Cerebellar cortex (tissue), 1 donor: ENCODE measurements around the gene ARAP1.
A peak's percentile ranks its signal among the peaks of the same experiment; 100 is the strongest.

Experiments used
- DNase-seq: peaks from one replicate; pipeline ENCODE4 v3.0.0-alpha.2; 2015; ENCODE audit warnings: low spot score

The ARAP1 gene

DNA sequence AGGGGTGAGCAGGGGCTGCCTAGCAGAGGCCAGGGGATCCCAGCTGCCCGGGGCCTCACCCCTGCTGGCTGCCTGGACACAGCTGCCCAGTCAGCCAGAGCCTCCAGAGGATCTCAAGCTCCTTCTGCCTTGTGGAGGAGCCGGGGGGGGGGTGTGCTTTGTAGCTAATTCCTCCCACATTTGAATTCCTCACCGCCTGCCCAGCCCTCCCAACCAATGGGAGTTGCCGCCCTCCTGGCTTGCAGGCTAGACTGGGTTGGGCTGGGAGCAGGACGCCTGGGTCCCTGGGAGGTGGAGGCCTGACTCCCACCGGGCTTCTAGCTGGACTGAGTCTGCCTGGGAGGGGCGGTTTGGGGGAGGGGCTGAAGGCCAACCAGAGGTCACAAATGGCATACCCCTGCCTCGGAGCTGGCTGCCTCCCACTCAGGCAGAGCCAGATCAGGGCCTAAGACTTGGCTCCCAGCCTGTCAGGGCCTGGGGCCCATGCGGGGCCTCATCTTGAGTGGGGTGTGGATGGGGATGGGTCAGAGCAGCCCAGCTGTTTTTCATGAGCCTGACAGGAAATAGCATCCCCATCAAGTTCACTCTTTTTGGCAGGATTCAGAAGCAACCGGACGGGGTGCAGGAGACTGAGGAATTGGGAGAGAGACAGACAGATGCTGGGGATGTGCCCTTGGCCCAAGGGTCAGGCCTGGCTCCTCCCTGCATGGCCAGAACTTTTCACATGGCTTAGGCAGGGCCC lies 48.8 kb downstream of the ARAP1 start:
- DNase-seq, result no peak

DNA sequence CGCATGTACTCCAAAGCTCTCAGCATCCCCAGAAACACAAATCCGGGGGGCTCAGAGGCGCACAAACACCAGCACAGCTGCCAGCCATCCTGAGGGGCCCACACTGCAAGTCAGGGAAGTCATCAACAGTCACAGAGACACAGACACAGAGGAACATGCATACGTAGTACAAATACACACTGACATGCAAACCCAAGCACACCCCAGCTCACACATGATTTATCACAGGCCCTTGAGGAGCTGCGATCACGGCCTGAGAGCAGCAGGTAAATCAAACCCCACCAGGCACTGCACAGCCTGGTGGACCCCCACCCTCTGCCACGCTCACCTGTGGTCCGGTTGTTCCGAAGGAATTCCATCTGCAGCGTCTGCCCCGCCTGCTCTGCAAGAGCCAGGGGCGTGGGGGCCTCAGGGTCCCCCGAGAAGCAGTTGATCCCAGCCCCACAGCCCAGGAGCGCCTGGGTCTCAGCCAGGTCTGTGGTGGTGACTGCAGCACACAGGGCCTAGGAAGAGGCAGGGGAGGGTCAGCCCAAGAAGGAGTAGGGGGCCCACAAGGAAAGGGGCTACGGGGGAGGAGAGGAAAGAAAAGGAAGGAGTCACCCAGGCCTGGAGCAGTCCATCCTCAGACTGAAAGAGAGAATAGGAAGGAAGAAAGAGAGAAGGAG lies 49.5 kb downstream of the ARAP1 start:
- no peak for DNase-seq

DNA sequence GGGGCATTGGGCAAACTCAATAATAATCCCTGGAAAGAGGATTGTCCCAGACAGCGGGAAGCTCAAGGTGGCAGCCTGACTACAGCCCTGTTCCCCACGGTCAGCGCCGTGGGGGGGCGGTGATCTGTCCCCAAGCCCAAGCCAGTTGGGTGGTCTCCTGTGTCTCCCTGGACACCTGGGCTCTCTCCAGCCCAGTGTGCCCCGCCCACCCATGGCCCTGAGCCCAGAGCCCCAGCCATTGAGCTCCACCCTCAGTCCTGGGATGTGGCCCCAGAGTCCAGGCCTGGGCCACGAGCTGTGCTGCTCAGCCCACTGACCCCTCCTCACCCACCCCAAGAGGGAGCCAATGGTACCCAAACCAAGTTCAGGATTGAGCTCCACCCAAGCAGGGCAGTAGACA lies 50.1 kb downstream of the ARAP1 start:
- DNase-seq, result no peak

DNA sequence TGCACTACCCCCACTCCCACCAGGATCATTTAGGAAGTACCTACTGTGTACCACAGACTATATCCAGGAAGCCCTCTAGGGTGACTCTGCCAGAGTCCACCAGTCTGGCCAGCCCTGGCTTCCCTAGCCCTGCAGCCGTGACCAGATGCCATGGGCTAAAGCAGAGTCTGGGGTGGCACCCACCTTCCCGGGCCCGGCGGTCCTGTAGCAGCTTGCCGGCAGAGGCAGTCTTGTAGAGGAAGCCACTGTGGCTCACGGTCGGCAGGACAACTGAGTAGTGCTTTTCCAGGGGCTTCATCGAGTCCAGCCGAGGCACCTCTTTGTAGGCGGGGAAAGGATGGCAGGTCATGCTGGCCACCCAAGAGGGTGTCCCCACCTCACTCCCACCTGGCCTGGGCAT lies 50.7 kb downstream of the ARAP1 start:
- DNase-seq, result no peak

DNA sequence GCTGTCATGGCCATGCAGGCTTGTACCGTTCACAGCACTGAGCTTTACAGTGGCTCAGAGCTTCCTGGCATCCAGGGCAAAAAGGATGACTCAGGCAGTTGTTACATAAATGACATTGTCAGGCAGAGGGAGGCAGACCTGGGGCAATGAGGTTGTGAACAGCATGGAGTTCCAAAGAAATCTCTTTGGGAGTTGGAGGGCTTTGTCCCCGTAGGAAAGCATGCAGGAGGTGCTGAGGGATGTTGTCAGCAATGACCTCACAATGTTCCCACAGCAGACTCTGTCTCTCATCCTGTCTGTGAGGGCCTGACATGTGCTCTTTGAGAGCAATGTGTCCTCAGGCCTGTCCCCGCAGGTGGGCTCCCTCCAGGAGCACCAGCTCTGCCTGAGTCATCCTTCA lies 52.1 kb downstream of the ARAP1 start:
- no peak for DNase-seq

DNA sequence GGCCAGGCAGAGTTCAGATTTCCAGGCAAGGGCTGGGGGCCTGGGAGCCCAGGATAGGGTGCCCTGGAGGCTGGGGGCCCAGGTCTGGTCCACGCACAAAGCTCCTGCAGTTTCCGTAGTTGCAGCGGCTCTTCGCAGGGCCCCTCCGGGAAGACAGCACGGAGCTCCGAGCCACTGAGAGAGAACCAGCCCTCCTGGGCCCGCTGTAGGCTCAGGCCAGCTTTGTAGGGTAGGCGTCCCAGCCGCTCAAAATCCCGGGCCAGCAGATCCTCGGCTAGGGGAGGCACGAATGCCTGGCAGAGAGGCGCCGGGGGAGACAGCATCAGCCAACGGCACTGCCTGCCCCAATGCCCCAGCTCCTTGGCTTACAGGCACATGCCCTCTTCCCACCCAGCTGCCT lies 54.4 kb downstream of the ARAP1 start:
- no peak for DNase-seq

DNA sequence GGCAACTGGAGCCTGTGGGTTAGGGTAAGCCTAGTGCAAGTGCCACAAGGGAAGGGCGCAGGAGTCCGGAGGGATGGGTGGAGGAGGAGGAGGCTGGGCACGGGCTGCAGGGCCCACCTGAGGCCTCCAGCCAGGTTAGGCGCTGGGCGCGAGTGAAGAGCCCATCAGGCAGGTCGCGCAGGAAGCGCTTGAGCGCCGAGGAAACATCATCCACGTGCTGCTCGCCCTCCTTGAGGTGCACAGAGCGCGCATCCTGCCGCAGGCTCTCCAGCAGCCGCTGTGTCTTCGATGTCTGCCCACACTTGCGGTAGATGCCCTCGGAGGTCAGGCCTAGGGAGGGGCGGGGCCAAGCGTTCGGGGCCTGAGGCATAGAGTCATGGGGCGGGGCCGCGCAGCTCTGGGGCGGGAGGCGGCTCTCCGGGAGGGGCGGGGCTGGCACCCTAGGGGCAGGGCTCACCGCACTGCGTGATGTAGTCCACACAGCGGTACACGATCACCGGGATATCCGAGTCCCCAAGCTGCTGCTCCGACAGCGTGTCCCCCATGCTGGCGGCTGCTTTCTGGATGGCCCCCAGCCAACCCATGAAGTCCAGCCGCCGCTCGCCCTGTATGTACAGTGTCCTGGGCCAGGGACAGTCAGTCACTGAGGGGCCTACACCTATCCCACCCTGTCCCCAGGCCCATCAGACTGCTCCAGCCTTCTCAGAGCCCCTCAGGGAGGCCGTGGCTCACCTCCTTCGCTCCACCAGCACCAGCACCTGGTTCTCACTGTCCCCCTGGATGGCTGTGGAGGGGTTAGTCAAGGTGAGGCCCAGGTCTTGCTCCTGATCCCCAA lies 55.1 kb downstream of the ARAP1 start:
- no peak for DNase-seq

DNA sequence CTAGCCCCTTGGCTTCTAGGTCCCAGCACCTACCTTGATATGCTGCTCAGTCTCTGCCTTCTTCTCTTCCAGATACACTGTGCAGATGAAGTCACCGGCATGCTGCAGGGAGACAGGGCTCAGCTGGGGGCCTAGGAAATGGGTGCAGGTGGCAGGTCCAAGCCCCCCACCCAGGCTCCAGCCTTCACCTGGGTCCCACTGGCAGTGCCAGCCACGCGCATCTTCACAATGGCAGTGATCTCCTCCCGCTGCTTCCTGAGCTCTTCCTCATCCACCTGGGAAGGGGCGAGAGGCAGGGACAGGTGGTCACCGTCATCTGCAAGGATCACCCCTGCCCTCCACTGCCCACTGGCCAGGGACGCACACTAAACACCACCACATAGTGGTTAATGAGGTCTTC lies 56.9 kb downstream of the ARAP1 start:
- DNase-seq, result no peak

DNA sequence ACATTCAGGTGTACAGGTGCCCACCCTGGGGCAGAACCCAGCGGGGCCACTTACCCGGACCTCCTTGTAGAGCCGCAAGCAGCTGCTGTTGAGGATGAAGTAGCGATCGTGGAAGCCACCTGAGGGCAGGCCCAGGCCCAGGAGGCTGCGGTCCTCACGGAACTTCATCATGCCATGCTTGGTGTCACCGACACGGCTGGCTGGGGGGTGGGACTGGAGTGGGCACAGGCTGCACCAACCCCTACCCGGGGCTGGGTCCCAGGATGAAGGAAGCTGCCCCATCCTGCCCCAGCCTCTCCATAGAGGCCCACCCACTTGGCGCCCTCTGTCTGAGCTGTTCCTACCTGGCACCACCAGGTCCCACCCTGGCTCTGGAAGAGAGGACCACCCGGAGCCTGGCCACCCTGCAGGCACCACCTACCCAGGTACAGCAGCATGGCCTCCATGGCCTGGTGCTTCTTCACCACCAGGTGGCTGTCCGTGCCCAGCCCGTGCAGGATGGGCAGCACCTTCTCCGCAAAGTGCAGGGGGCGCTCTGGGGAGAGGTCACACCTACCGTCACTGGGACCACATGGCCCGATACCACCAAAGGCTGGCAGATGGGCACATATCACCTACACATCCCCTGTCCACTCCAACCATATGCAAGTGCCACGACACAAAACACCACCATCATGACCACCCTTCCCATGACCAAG lies 58.8 kb downstream of the ARAP1 start:
- DNase-seq, result no peak

DNA sequence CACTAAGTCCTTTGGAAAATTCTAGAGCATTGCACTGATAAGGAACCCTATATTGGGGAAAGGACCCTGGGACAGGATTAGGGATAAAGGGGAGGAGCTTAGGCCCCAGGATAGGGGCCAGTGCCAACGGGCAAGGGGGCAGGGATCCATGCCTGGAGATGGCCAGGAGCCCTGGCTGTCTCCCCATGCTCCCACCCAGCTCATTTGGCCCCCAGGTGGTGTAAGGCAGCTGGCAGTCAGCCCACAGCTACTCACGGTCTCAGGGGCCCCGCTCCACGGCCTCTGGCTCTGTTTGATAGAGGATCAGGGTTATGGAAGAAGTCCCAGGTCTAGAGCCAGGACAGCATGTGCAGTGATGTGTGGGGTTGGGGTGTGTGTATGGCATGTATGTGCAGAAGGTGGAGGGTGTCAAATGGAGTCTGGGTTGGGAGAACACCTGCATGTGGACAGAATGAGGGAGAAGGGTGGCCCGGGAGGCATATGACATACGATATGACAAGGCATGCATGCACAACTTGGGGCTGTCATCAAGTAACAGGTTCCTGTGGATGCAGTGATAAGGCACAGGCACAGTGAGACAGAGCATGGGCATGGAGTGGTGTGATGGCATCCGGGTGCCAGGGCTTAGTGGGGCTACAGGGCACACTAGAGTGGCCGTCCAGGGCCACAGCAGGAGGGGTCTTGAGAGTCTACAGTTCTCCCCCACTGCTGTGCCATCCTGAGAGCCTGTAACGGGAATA lies 59.5 kb downstream of the ARAP1 start:
- DNase-seq, result no peak

DNA sequence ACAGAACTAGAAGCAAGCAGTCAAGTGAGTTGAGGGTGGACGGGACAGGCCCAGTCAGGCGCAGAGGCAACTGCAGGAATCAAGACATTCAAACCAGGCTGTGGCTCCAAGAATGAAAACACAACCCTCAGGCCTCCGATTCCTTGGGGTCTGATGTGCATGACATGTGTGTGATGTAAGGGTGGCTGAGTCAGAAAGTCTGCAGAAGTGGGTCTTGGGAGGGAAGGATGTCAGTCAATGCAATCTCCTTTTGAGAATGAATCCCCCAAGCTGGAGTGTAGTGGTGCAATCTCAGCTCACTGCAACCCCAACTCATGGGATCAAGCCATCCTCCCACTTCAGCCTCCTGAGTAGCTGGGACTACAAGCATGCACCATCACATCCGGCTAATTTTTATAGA lies 62.0 kb downstream of the ARAP1 start:
- no peak for DNase-seq

DNA sequence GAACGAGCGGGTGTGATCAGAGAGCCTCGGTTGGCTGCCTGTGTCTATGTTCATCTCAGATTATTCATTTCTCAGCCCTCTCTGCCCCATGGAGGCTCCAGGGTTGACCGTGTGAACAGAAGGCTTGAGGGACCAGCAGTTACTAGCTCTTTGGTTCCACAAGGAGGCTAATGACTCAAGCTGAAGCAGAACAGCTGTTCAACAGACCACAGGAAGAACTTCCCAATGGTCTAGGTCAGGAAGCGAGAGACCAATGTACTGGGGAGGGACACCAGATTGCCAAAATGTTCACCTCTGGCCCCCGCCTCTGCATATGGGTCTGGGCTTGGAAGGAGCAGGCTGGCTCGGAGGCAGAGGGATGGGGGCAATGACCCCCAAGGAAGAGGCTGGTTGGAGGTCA lies 63.3 kb downstream of the ARAP1 start:
- DNase-seq, result no peak

DNA sequence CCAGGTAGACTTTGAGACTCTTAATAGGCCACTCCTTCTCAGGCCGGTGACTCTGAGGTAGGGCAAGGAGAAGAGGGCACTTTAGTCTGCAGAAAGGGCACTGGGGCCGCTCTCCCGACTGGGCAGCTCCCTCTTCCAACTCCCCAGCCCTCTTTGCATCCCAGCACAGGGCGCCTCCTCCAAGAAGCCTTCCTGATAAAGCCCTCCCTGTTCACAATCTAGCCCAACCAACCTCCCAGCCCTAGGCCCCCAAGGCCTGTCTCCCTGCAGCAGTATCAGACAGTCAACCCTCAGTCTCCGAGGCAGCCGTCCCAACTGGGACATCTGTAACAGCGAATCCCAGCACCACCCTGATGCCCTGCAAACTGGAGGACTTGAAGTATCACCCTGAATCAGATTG lies 63.7 kb downstream of the ARAP1 start:
- no peak for DNase-seq

DNA sequence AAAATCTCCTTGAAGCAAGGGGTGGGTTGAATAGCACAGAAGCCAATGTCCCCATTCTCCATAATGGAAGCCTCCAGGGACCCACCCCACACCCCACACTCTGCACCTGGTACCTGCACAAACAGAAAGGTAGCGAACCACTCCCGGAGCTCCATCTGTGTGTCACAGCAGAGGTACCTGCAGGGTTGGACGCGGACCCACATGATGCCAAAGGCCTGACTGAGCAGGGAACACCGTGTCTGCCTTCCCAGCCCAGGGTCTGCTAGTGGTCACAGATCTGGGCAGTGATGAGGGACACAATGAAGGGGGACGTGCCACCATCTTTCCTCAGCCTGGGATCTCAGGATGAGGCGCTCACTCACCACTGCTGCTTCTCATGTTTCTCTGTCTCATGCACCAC lies 64.9 kb downstream of the ARAP1 start:
- no peak for DNase-seq

DNA sequence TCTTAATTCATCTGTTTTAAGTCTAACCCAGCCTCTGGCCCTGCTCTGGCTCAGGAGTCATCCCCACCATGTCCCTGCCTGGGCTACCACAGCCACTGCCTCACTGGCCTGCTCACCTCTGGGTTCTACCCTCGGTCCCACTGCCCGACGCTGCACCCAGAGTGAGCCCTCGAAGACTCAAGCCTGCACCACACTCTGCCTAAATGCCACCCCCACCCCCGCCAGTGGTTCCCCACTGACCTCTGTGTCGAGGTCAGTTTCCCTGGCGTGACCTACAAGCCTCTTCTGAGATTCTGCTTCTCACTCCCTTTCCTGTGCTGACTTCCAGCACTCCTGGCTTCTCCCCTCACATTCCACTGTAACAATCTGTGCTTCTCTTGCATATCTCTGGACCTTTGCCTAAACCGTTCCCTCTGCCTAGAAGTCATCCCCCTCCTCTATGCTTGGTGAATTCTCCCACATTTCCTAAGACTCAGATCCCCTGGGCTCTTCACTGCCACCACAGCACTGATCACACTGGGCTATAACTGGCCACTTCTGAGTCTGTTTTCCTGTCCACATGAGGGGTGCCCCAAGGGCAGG lies 65.5 kb downstream of the ARAP1 start:
- DNase-seq, result no peak

DNA sequence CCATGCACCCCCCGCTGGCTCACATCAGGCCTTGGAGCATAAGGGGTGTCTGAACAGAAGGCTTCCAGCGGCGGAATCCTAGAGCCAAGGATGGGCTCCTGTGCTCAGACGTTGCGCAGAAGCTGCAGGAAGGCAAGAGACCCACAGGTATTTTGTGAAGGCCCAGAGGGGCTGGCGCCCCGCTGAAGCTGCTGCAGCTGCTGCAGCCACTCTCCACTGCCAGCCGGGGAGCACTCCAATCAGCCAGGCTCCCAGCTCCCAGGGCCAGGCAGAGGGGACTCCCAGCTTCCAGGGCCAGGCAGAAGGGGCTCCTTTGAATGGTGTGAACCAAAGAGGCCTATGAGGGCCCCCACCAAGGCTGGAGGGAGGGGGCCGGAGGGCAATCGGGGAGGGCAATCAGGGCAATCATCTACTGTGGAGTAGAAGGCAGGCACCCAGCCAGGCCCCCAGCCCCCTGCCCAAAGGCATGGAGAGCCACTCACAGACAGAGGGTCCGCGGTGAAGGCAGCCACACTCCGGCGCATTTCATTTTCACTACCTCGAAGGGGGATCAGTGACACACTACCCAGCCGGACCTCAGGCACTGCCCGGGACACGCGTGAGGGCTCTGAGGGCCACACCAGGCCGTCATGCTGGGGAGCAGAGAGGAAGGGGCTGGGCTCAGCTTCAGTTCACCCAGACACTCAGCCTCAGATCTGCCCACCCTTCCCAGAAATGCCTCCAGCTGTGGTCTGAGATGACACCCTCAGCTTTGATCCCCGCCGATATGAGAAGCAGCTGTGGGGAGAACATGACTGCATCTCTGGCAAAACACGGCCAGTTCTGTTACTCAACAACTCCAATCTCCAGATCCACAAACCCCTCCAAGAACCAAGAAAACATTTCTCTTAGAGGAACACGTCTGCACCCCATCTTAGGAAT lies 66.4 kb downstream of the ARAP1 start:
- no peak for DNase-seq

DNA sequence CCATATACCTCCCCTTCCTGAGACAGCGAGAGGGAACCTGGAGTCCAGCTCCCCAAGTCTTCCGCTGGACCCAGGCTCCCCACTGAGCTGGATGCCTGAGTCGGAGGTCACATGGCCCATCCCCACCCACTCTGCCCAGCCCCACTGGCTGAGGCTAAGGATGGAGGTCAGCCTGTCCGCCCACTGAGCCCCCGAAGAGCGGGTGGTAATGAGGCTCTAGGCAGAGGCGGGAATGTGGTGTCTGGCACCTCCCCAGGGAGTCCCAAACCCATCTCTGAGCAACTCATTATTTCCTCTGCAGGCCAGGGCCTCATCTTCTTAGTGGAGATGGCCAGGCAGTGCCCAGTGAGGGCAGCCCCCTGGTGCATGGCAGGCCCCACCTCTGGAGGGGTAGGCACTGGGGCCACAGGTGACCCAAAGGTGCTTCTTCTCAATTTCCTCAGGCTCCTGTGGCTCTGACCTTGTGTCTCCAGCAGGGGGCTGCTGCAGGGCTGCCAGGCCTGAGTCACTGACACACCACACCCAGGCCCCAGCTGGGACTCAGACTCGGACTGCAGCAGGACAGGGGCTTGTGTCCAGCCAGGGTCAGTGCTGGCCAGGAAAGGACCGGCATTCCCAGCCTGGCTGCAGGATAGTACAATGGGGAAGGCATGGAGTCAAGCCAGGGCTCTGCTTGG lies 67.8 kb downstream of the ARAP1 start:
- peak; percentile 50 for DNase-seq

DNA sequence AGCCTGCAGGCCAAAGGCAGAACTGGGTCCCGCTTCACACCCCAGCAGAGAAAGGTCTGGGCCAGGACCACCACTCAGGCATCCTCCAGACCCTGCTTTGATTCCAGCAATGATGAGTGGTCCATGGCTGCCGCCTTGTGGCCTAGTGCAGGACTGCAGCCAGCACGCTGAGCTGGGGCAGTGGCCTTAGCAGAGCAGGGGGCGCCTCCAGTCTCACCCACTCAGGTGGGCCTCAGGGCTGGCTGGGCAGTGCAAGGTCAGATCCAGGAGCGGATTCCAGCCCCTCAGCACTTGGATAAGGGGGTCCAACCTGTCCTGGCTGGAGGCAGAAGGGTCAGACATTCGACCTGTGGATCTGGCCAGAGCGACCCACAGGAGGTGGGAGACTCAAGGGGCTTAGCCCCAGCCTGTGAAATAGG lies 68.4 kb downstream of the ARAP1 start:
- peak; percentile 48 for DNase-seq

DNA sequence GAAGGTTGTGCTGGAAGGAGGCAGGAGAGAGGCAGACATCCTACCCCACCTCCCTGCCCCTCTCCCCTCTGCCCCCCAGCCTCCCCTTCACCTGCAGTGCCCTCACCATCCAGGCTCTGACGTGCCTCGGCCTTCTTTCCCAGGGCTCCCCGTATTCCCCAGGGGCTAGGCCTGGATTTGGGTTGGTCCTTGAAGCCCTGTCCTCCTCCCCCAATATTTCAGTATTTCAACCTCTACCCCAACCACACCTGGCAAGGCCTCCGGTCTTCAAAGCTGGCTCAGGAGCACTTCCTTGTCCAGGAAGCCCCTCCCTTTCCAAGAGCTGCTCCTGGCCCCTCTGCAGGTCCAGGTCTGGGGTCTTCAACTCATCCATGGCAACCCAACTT lies 69.4 kb downstream of the ARAP1 start:
- no peak for DNase-seq
